ENCODE data around the gene RBM4. TPM values are rescaled to one million over a fixed set of nuclear protein-coding genes. Genes with fewer than 3 reads are reported as not detected.
A peak's percentile ranks its signal among the peaks of the same experiment; 100 is the strongest.

RBM4 gene
- total RNA-seq, 1 experiment from 2014 or later: 272 TPM

- Histone ChIP-seq H3K9me3 (ENCODE audit: control insufficient read depth, low read depth, low read length) (no peaks in the 10 kb centered on the region), H3K79me2 (ENCODE audit: insufficient read depth, low read length) (peaks cover 71% of the 10 kb centered on the region), H4K20me1 (ENCODE audit: control insufficient read depth, insufficient read depth, insufficient read length) (no peaks in the 10 kb centered on the region), H3K14ac (ENCODE audit: insufficient read depth, low read length) (no peak overlapping the region), H2BK20ac (ENCODE audit: low read depth, low read length, poor library complexity, severe bottlenecking) (no peak overlapping the region), H3K27me3 (ENCODE audit: insufficient read depth, low read length) (no peaks in the 10 kb centered on the region), H2BK5ac (ENCODE audit: insufficient read length, low read length) (no peak overlapping the region), H3K4me1 (ENCODE audit: insufficient read depth, low read length) (peaks cover 3% of the 10 kb centered on the region), H3K4me2 (ENCODE audit: insufficient read depth, insufficient read length, low read length) (no peak overlapping the region), H4K8ac (replicated peaks; ENCODE audit: insufficient read length, low read depth, low read length) (no peak overlapping the region), H3K9ac (ENCODE audit: extremely low read depth, insufficient read length, low read length) (no peak overlapping the region), H4K91ac (ENCODE audit: insufficient read length, low read depth, low read length) (no peak overlapping the region), H2AFZ (ENCODE audit: low read length) (no peak overlapping the region), H3K4ac (ENCODE audit: low read depth, low read length) (no peak overlapping the region), H4K5ac (ENCODE audit: insufficient read length, low read depth, low read length) (no peak overlapping the region), H3K23me2 (ENCODE audit: insufficient read length, low read depth, low read length, poor library complexity, severe bottlenecking) (peaks cover 6% of the 10 kb centered on the region), H3K27ac (ENCODE audit: insufficient read length, low read depth, low read length) (no peak overlapping the region), H3K79me1 (ENCODE audit: insufficient read depth, low read depth, low read length, poor library complexity, severe bottlenecking) (peaks cover under 1% of the 10 kb centered on the region), H3K56ac (ENCODE audit: insufficient read length, low read depth, low read length) (no peak overlapping the region), H2BK120ac (ENCODE audit: low read depth, low read length, poor library complexity, severe bottlenecking) (no peak overlapping the region), H2BK12ac (ENCODE audit: insufficient read length, low read depth, low read length) (no peak overlapping the region), H3K23ac (ENCODE audit: insufficient read length, low read depth, low read length) (no peak overlapping the region), H2BK15ac (ENCODE audit: low read depth, low read length) (no peak overlapping the region), H3T11ph (ENCODE audit: low read length) (no peak overlapping the region), H2AK5ac (ENCODE audit: insufficient read length, low read length) (no peak overlapping the region), H3K18ac (ENCODE audit: insufficient read length, low read depth, low read length) (no peak overlapping the region)
- Mint-ChIP-seq H3K9me3 (no peaks in the 10 kb centered on the region), H3K4me3 (peak overlapping the region; percentile 22 to 99; a peak in 2 of 5 replicates), H3K27me3 (ENCODE audit: low read depth) (no peaks in the 10 kb centered on the region), H3K36me3 (ENCODE audit: insufficient read depth in 1 of 3, low read depth in 3 of 3) (peaks cover 73 to 98% (median 95%) of the 10 kb centered on the region in 3 experiments), H3K4me1 (peaks cover 66 to 68% of the 10 kb centered on the region in 2 experiments), H3K27ac (peak overlapping the region in 2 of 3 experiments; percentile 16 to 48; a peak in 2 of 7 replicates)
- no peak for TF ChIP-seq CTCF (conservative IDR thresholded peaks at IDR 0.05)
- WGBS (ENCODE audit: extremely low coverage, insufficient read length, low lambda C conversion rate): no CpG with 5 or more reads among the region's 24 CpGs
- no peak for DNase-seq
Observed at GRCh38 chr11:66643745-66644437, 5.4 kb downstream of the RBM4 start.
